ENCODE results near the gene DYNLT2.

DNA sequence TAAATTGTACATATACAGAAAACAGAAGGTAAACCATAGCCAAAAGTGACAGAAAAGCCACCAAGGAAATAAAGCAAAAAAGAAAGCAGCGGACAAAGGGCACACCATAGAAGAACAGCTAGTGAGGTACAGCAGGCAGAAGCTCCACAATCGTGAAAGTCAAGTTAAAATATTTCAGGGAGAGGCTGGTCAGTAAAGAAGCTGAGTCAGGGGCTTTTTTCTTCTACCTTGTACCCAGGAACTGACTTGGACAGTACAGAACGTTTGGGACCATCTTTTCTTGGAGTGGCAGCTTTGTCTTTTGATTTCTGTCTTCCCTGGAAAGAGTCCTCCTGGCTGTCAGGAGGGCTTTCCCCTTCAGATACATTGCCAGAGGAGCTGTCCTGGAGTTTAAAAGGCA, 41.4 kb downstream of the DYNLT2 start:
- TF ChIP-seq POLR2A (IDR thresholded peaks at IDR 0.05), result no peak
- TF ChIP-seq, protein P1, sequence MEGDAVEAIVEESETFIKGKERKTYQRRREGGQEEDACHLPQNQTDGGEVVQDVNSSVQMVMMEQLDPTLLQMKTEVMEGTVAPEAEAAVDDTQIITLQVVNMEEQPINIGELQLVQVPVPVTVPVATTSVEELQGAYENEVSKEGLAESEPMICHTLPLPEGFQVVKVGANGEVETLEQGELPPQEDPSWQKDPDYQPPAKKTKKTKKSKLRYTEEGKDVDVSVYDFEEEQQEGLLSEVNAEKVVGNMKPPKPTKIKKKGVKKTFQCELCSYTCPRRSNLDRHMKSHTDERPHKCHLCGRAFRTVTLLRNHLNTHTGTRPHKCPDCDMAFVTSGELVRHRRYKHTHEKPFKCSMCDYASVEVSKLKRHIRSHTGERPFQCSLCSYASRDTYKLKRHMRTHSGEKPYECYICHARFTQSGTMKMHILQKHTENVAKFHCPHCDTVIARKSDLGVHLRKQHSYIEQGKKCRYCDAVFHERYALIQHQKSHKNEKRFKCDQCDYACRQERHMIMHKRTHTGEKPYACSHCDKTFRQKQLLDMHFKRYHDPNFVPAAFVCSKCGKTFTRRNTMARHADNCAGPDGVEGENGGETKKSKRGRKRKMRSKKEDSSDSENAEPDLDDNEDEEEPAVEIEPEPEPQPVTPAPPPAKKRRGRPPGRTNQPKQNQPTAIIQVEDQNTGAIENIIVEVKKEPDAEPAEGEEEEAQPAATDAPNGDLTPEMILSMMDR (IDR thresholded peaks at IDR 0.05), result no peak

All from lower leg skin (tissue), 3 donors.